ENCODE measurements around the gene MTURN.

DNA sequence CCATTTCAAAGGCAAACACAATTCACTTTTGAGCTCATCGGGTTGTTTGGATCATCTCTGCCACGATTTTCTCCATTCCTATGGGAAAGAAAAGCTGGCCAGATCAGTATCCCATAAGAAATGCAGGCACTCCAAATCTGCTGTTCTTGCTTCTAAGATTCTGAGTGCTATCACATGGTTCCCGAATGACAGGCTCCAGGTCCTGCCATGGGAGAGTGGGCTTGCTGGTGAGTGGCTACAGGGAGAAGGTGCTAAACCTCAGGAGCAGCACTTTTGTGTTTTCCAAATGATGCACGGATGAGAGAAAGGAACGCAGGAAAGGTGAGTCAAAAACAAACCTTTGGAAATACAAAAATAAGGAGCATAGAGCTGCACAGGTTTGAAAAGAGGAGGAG lies 32.1 kb downstream of the MTURN start:
- TF ChIP-seq, protein P1, sequence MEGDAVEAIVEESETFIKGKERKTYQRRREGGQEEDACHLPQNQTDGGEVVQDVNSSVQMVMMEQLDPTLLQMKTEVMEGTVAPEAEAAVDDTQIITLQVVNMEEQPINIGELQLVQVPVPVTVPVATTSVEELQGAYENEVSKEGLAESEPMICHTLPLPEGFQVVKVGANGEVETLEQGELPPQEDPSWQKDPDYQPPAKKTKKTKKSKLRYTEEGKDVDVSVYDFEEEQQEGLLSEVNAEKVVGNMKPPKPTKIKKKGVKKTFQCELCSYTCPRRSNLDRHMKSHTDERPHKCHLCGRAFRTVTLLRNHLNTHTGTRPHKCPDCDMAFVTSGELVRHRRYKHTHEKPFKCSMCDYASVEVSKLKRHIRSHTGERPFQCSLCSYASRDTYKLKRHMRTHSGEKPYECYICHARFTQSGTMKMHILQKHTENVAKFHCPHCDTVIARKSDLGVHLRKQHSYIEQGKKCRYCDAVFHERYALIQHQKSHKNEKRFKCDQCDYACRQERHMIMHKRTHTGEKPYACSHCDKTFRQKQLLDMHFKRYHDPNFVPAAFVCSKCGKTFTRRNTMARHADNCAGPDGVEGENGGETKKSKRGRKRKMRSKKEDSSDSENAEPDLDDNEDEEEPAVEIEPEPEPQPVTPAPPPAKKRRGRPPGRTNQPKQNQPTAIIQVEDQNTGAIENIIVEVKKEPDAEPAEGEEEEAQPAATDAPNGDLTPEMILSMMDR (IDR thresholded peaks at IDR 0.05): no peak
- TF ChIP-seq POLR2A (IDR thresholded peaks at IDR 0.05): no peak

Measured in adrenal gland (tissue), 5 donors.